Dendritic cell treated with granulocyte-macrophage colony-stimulating factor and Interleukin-4, amounts not matched to agents 40 ng/mL and 50 ng/mL, for 4 days (primary cell): ENCODE results near the gene ELOVL2.
"Not testable (repeated sequence)": the region's sequence is repeated elsewhere in the genome, so short reads cannot be mapped to it uniquely, and the experiment has no call there.

ENCODE experiments used
- H3K27ac Mint-ChIP-seq: one replicate; pipeline ENCODE4 v1.8.0; 2022; ENCODE audit warnings: mild to moderate bottlenecking, mixed read lengths
- H3K27me3 Mint-ChIP-seq: one replicate; pipeline ENCODE4 v1.8.0; 2022; ENCODE audit warnings: mild to moderate bottlenecking, mixed read lengths
- H3K36me3 Mint-ChIP-seq: one replicate; pipeline ENCODE4 v1.8.0; 2022; ENCODE audit warnings: low read depth, mixed read lengths
- H3K4me1 Mint-ChIP-seq: one replicate; pipeline ENCODE4 v1.8.0; 2022; ENCODE audit warnings: low read depth, mixed read lengths
- H3K4me3 Mint-ChIP-seq: one replicate; pipeline ENCODE4 v1.8.0; 2022; ENCODE audit warnings: mild to moderate bottlenecking, moderate library complexity, mixed read lengths
- H3K9me3 Mint-ChIP-seq: one replicate; pipeline ENCODE4 v1.8.0; 2022; ENCODE audit warnings: mixed read lengths
- intact Hi-C: fragments of 100-400 bp; cut with micrococcal nuclease; formaldehyde crosslinking; loops from one replicate; pipeline ENCODE4 v1.15.0; 2022

Gene ELOVL2, protein sequence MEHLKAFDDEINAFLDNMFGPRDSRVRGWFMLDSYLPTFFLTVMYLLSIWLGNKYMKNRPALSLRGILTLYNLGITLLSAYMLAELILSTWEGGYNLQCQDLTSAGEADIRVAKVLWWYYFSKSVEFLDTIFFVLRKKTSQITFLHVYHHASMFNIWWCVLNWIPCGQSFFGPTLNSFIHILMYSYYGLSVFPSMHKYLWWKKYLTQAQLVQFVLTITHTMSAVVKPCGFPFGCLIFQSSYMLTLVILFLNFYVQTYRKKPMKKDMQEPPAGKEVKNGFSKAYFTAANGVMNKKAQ

DNA sequence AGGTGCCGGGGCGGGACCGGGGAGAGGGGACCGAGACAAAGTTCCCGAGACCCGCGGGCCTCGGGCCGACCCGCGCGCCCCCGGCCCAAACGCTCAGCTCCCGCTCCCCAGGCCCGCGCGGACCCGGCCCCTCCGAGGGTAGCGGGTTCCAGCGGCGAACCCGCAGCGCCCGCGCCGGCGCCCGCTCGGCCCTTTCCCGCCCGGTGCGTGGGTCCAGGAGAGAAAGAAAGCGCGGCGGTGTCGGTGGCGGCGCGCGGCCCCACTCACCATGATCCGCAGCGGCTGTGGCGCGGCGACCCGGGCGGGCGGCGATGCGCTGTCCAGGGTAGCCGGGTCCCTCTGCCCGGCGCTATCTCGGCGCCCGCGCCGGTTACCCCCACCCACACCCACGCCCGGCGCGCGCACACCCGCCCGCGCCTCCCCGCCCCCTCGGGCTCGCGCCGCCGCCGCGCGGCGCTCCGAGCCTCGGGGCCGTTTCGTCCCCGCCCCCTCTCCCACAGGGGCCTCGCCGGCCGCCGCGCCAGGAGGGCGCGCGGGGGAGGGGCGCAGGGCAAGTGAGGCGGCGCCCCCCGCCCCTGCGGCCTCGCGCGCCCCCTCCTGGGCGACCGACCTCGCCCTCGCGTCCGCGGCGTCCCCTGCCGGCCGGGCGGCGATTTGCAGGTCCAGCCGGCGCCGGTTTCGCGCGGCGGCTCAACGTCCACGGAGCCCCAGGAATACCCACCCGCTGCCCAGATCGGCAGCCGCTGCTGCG is at the start of gene ELOVL2:
Gene ELOVL2 (minus strand): TSS at position 345 of the 751 bp plus-strand sequence. CDS start 75 bp downstream, at position 270.
- H3K27ac Mint-ChIP-seq, result no peak within 1 kb of the TSS
- H3K9me3 Mint-ChIP-seq, result no peaks in the 10 kb centered on the region
- peaks cover 64% of the 10 kb centered on the region for H3K27me3 Mint-ChIP-seq
- no peaks in the 10 kb centered on the region for H3K36me3 Mint-ChIP-seq
- H3K4me1 Mint-ChIP-seq, result peaks cover 14% of the 10 kb centered on the region
- intact Hi-C loops, result no loop called here
- H3K4me3 Mint-ChIP-seq, result peak within 1 kb of the TSS; percentile 69

DNA sequence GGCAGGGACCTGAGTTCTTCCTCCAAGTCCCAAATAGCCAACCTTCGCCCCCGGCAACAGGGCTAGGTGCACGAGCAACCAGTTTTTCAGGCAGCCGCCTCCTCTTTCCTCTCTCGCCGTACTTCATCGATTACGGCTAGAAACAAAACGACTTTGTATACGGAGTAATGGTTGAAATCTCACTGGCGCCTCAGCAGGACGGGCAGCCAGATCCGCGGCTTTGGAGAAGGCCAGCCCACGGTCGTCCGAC is 49.2 kb upstream of the ELOVL2 start:
- Mint-ChIP-seq H3K36me3 (peaks cover 11% of the 10 kb centered on the region), H3K27ac (peak overlapping the region; percentile 95), H3K4me3 (peak overlapping the region; percentile 94), H3K27me3 (no peaks in the 10 kb centered on the region), H3K9me3 (no peaks in the 10 kb centered on the region), H3K4me1 (peaks cover 39% of the 10 kb centered on the region)
- intact Hi-C loops, result no loop called here

DNA sequence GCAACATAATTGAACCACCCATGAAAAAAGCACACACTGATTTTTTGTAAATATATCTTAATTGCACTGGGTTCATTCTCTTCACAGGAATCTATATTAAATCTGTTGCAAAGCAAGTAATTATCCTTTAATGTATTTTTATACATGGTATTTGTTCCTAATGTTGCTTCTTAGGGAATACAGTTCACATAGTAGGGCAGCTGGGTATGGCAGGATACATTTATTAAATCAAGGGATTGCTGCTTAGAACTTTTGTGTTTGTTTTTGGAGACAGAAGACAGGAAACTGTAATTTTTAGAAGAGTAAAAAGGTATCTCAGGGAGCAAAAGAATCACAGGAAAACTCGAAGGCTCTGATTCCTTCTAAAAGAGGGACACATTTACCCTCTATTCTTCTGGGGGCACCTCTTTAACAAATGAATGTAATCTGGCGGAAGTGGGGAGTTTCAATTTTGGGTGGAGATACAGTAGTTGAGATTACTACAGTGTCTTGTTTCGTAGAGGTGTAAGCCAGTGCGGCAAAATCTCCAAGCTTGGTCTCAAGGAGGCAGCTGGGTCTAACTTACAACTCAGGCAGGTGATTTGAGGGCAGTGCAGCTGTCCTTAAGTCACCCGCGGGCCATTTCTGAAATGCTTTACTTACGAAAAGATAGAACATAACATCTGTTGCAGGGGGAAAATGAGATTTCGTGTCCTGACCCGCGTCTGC is 48.7 kb upstream of the ELOVL2 start:
- intact Hi-C loops, result no loop called here
- peaks cover 34% of the 10 kb centered on the region for H3K4me1 Mint-ChIP-seq
- no peaks in the 10 kb centered on the region for H3K27me3 Mint-ChIP-seq
- peak overlapping the region; percentile 94 for H3K4me3 Mint-ChIP-seq
- H3K9me3 Mint-ChIP-seq, result no peaks in the 10 kb centered on the region
- peak overlapping the region; percentile 95 for H3K27ac Mint-ChIP-seq
- peaks cover 11% of the 10 kb centered on the region for H3K36me3 Mint-ChIP-seq

DNA sequence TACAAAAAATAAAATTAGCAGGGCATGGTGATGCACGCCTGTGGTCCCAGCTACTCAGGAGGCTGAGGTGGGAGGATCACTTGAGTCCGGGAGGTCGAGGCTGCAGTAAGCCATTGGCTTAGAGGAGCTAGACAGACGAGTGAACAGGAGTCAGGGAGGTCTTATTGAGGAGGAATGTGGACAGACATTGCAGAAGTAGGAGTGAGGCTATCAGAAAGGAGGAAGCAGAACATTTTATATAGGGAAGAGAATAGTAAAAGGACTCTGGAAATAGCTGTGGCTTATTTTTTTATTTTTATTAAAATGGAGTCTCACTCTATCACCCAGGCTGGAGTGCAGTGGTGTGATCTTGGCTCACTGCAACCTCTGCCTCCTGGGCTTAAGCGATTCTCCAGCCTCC is 47.0 kb upstream of the ELOVL2 start:
- H3K4me3 Mint-ChIP-seq, H3K9me3 Mint-ChIP-seq, H3K27me3 Mint-ChIP-seq, intact Hi-C loops: not testable (repeated sequence)
- H3K27ac Mint-ChIP-seq, result peak overlapping the region; percentile 30
- peaks cover 11% of the 10 kb centered on the region for H3K36me3 Mint-ChIP-seq
- peaks cover 30% of the 10 kb centered on the region for H3K4me1 Mint-ChIP-seq

DNA sequence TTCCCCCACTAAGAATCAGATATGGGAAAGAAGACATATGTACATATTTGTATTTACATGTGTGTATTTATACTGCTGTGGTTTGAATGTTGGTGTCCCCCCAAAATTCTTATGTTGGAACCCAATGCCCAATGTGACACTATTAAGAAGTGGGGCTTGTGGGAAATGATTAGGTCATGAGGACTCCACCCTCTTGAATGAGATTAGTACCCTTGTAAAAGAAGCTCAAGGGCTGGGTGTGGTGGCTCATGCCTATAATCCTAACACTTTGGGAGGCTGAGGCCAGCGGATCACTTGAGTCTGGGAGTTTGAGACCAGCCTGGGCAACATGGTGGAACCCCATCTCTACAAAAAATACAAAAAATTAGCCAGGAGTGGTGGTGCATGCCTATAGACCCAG is 45.6 kb upstream of the ELOVL2 start:
- Mint-ChIP-seq H3K36me3 (peaks cover 11% of the 10 kb centered on the region), H3K4me3 (no peak overlapping the region), H3K4me1 (peaks cover 26% of the 10 kb centered on the region), H3K9me3 (no peaks in the 10 kb centered on the region), H3K27me3 (peaks cover 4% of the 10 kb centered on the region), H3K27ac (no peak overlapping the region)
- intact Hi-C loops, result no loop called here

DNA sequence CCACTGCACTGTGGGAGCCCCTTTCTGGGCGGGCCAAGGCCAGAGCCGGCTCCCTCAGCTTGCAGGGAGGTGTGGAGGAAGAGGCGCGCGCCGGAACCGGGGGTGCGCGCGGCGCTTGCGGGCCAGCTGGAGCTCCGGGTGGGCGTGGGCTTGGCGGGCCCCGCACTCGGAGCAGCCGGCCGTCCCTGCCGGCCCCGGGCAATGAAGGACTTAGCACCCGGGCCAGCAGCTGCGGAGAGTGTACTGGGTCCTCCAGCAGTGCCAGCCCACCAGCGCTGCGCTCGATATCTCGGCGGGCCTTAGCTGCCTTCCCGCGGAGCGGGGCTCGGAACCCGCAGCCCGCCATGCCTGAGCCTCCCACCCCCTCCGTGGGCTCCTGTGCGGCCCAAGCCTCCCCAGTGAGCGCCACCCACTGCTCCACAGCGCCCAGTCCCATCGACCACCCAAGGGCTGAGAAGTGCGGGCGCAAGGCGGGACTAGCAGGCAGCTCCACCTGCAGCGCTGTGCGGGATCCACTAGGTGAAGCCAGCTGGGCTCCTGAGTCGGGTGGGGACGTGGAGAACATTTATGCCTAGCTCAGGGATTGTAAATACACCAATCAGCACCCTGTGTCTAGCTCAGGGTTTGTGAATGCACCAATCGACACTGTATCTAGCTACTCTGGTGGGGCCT is 43.2 kb upstream of the ELOVL2 start:
- H3K4me3 Mint-ChIP-seq, H3K36me3 Mint-ChIP-seq, intact Hi-C loops, H3K27me3 Mint-ChIP-seq, H3K27ac Mint-ChIP-seq, H3K9me3 Mint-ChIP-seq: not testable (repeated sequence)
- H3K4me1 Mint-ChIP-seq, result peaks cover 12% of the 10 kb centered on the region

DNA sequence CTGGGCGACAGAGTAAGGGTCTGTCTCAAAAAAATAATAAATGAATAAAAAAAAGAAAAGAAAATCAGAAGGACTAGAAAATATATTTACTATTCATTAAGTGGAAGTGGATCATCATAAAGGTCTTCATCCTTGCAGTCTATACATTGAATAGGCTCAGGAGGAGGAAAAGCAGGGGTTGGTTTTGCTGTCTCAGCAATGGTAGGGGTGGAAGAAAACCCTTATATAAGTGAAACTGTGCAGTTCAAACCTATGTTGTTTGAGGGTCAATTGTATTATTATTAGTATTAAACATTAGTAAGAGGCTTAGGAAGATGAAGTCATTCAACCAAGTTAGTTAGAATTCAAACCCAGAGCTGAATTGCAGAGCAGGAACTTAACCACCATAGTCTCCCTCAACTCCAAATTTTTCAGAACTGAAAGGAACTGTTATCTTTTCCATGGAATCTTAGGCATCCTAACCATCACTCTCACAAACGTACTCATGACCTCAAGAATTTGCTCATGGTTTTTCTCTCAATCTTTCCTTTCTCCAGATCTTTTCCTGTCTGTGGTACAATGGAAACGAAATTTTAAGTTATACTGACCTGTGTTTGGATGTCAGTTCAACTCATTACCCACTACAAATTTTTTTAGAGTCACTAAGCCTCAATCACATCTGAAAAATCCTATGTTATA is 41.8 kb upstream of the ELOVL2 start:
- no peak overlapping the region for H3K27ac Mint-ChIP-seq

DNA sequence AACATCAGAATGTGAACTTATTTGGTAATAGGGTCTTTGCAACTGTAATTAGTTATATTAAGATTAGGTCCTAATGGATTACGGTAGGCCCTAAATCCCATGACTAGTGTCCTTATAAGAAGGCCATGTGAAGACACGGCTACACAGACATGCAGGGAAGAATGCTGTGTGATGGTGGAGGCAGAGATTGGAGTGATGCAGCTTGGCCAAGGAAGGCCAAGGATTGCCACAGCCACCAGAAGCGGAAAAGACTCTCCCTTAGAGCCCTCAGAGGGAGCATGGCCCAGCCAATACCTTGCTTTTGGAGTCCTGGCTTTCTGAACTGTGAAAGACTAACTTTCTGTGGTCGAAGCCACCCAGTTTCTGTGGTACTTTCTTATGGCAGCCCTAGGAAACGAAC is 39.9 kb upstream of the ELOVL2 start:
- Mint-ChIP-seq H3K27me3 (peaks cover 4% of the 10 kb centered on the region), H3K4me3 (no peak overlapping the region), H3K4me1 (no peaks in the 10 kb centered on the region), H3K36me3 (no peaks in the 10 kb centered on the region), H3K9me3 (no peaks in the 10 kb centered on the region), H3K27ac (no peak overlapping the region)
- intact Hi-C loops, result no loop called here

More for the DNA sequence above, 41.8 kb upstream of the ELOVL2 start:
- Mint-ChIP-seq H3K27me3 (peaks cover 4% of the 10 kb centered on the region), H3K4me1 (peaks cover 1% of the 10 kb centered on the region), H3K36me3 (no peaks in the 10 kb centered on the region), H3K4me3 (no peak overlapping the region), H3K9me3 (no peaks in the 10 kb centered on the region)
- intact Hi-C loops, result no loop called here

DNA sequence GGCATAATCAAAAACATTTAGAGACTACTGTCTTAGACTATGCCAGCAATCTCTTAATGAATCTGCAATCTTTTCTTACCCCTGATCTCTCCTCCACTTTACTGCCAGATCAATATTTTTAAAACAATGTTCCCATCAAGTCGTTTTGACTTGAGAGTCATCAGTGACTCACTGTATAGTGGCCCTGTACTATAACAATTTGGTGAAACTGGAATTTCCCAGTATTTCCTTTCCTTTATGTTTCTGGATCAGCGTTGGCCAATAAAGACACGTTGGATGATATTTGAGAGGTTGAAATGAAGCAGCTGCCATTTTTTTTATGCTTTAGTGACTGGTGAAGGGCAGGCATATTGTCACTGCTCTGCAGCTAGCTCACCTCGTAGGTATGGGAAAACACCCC is 39.4 kb upstream of the ELOVL2 start:
- intact Hi-C loops, result no loop called here
- Mint-ChIP-seq H3K27me3 (peaks cover 4% of the 10 kb centered on the region), H3K4me3 (no peak overlapping the region), H3K36me3 (no peaks in the 10 kb centered on the region), H3K27ac (no peak overlapping the region), H3K9me3 (no peaks in the 10 kb centered on the region), H3K4me1 (no peaks in the 10 kb centered on the region)

DNA sequence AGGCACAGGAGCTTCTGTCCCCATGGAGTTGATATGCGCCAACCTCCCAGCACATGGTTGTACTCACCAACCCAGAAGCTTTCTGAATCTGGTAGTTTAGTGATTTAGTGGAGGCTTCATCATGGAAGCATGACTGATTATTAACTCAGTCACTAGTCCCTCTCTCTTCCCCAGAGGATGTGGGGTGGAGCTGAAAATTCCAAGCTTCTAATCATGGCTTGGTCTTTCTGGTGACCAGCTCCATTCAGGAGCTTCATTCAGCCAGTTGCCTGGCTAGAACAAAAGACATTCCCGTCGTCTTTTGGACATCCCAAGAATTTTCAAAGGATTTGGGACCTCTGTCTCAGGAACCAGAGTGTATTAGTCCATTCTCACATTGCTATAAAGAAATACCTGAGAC is 36.2 kb upstream of the ELOVL2 start:
- H3K27ac Mint-ChIP-seq, result no peak overlapping the region
- no peaks in the 10 kb centered on the region for H3K4me1 Mint-ChIP-seq
- H3K9me3 Mint-ChIP-seq, result no peaks in the 10 kb centered on the region
- H3K4me3 Mint-ChIP-seq, result no peak overlapping the region
- intact Hi-C loops, result no loop called here
- H3K36me3 Mint-ChIP-seq, result no peaks in the 10 kb centered on the region
- H3K27me3 Mint-ChIP-seq, result no peaks in the 10 kb centered on the region

DNA sequence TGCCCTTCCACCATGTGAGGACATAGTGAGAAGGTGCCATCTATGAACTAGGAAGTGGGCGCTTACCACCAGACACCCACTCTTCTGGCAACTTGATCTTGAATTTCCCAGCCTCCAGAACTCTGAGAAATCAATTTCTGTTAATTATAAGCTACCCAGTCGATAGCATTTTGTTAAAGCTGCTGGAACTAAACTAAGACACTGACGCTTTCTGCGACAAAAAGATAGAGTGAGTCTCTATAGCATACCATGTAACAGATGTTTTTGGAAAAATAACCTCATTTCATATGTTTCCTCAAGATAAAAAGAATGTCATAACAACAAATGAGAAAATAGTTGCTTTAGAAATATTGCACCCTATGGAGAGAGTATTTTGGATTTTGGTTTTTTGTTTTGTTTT is 34.2 kb upstream of the ELOVL2 start:
- Mint-ChIP-seq H3K27me3 (no peaks in the 10 kb centered on the region), H3K27ac (no peak overlapping the region), H3K4me1 (no peaks in the 10 kb centered on the region), H3K4me3 (no peak overlapping the region), H3K36me3 (no peaks in the 10 kb centered on the region), H3K9me3 (no peaks in the 10 kb centered on the region)
- intact Hi-C loops, result no loop called here

DNA sequence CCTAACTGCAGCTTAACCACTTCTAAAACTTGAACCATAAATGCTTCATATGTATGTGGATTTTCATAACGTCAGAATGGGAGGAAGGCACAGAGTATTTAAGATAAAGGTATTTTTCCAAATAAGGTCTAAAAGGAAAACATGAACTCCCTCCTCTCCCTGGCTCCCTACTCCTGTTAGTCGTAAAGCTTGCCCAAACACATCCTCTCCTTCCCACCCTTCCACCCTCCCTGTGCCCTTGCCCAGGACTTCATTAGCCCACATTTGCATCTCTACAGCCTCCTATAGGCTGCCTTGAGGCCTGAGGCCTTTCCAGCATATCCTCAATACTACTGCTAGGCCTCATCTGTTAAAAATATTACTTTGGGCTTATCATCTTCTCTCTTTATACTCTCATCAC is 32.4 kb upstream of the ELOVL2 start:
- Mint-ChIP-seq H3K9me3 (no peaks in the 10 kb centered on the region), H3K4me3 (no peak overlapping the region), H3K4me1 (no peaks in the 10 kb centered on the region), H3K27ac (no peak overlapping the region), H3K27me3 (no peaks in the 10 kb centered on the region), H3K36me3 (no peaks in the 10 kb centered on the region)
- intact Hi-C loops, result no loop called here

DNA sequence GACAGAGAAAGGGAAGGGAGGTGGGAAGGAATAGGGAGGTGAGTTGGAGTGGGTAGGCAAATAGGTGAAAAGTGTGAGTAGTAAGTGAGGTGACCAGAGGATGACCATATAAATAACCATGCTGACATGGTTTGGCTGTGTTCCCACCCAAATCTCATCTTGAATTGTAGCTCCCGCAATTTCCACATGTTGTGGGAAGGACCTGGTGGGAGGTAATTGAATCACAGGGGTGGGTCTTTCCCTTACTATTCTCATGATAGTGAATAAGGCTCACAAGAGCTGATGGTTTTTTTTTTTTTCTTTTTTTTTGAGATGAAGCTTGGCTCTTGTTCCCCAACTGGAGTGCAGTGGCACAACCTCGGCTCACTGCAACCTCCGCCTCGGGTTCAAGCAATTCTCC is 28.0 kb upstream of the ELOVL2 start:
- H3K4me1 Mint-ChIP-seq, result peaks cover 5% of the 10 kb centered on the region
- no peak overlapping the region for H3K27ac Mint-ChIP-seq
- no peaks in the 10 kb centered on the region for H3K9me3 Mint-ChIP-seq
- intact Hi-C loops, result no loop called here
- no peak overlapping the region for H3K4me3 Mint-ChIP-seq
- H3K36me3 Mint-ChIP-seq, result no peaks in the 10 kb centered on the region
- H3K27me3 Mint-ChIP-seq, result peaks cover 2% of the 10 kb centered on the region
